Activated T-cell treated with anti-CD3 and anti-CD28 coated beads, Interleukin-2, amount 50 U/mL, for 4 hours (primary cell): ENCODE results near the gene GIPC1. TPM values are rescaled to one million over a fixed set of nuclear protein-coding genes. Genes with fewer than 3 reads are reported as not detected.

Experiments
- ATAC-seq, 2 donors: fragments of 200-7000 bp; cut with Tn5 transposase; one replicate each; pipeline ENCODE4 v1.10.0; 2021
- DNase-seq: peaks from one replicate; pipeline ENCODE4 v3.0.0-alpha.2; 2020
- H3K27me3 Mint-ChIP-seq: one replicate; pipeline ENCODE4 v1.8.0; 2021; ENCODE audit warnings: low read depth, mixed read lengths
- H3K36me3 Mint-ChIP-seq: one replicate; pipeline ENCODE4 v1.8.0; 2022; ENCODE audit warnings: mixed read lengths; ENCODE audit not compliant: insufficient read depth
- H3K4me1 Mint-ChIP-seq: one replicate; pipeline ENCODE4 v1.8.0; 2021; ENCODE audit warnings: low read depth, mixed read lengths
- H3K4me3 Mint-ChIP-seq: one replicate; pipeline ENCODE4 v1.8.0; 2021; ENCODE audit warnings: mild to moderate bottlenecking, moderate library complexity, mixed read lengths
- H3K9me3 Mint-ChIP-seq: one replicate; pipeline ENCODE4 v1.8.0; 2021; ENCODE audit warnings: mixed read lengths
- total RNA-seq, 3 donors: library from RNA; stranded (reverse); gene quantifications; one replicate each; pipeline ENCODE4 v1.2.1, GENCODE V29; 2021

The GIPC1 gene
- total RNA-seq, 3 donors from 2014 or later = 42.5 to 49.8 (median 44.3) TPM

DNA sequence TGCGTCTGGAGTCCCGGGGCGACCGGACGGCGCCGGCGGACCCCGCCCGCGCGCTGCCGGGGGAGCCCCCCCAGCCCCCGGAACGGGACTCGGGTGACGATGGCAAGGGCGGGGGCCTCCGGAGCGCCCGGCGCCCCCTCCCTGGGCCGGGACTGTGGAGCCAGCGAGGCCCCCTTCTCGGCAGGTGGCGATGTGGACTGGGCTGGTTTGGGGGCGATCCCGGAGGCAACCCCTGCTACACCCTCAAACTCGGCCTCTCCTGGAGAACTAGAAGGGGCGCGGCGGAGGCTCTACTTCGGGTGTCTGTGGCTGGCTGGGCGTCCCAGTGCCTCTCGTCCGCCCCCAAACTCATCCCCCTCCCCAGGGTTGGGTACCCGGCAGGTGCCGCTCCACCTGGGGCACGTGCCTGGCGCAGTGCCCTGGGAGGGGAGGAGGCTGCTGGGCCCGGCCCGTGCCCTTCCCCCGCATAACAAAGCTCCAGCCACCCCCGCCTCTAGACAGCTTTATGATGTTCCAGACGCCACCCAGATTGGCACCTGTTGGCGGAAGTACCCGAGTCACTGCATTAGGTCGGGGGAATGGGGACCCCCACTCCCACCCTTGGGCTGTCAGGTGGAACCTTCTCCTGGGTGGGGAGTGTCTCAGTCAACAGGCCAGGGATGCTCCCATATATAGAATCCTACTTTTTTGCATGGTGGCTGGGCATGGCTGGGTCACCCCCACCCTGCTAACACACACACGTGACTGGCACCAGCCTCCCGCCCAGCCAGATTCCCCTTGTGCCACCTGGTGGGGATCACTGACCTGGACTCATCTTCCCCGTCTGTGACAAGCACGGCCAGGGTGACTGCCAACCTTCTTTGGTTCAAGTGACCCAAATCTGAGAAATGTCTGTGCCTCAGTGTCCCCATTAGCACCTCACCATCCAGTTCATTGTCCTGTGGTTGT, 62.1 kb downstream of the GIPC1 start:
- Mint-ChIP-seq H3K36me3 (no peaks in the 10 kb centered on the region), H3K4me1 (peaks cover 37% of the 10 kb centered on the region), H3K4me3 (peak overlapping the region; percentile 81), H3K9me3 (no peaks in the 10 kb centered on the region), H3K27me3 (no peaks in the 10 kb centered on the region)
- ATAC-seq = peak; percentile 46 to 49
- DNase-seq = peak; percentile 63

DNA sequence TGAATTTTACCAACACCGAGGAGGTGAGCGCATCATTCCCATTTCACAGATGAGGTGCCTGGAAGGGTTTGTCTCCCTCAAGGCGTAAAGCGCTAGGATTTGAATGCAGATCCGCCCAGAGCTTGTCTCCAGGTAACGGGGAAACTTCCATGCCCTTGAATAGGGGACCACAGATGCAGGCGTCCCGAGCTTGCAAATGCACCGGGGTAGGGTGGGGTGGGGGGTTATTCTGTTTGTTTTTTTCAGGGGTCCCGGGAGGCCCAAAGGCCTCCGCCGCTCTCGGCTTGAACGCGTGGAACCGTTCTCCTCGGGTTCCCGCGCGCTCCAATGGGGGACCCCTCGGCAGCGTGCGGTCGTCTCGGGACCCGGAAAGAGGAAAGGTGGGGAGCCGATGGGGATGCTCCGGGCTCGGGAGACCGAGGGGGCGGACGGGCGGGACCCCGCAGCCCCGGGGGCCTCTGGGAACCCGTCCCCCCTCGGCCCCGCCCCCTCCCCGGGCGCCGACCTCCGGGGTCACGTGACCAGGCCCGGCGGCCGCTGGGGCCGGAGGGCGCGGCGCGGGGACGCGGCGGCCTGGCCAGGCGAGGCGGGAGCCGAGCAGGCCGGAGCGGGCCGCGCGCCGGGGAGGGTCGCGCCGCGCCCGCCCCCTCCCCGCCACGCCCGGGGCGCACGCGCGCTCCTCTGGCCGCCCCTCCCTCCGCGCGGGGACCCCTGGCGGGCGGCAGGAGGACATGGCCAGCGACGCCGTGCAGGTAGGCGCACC, 63.0 kb downstream of the GIPC1 start, which contains the start of gene PKN1:
Gene PKN1, plus strand, starts transcription at position 516 of the 763 bp plus-strand sequence. Its CDS starts 216 bp downstream, at position 732.
- H3K4me3 Mint-ChIP-seq = peak within 1 kb of the TSS; percentile 82
- H3K27me3 Mint-ChIP-seq = no peaks in the 10 kb centered on the region
- peak; percentile 43 for DNase-seq
- H3K4me1 Mint-ChIP-seq = peaks cover 30% of the 10 kb centered on the region
- peak; percentile 51 to 53 for ATAC-seq
- H3K9me3 Mint-ChIP-seq = no peaks in the 10 kb centered on the region
- no peaks in the 10 kb centered on the region for H3K36me3 Mint-ChIP-seq

DNA sequence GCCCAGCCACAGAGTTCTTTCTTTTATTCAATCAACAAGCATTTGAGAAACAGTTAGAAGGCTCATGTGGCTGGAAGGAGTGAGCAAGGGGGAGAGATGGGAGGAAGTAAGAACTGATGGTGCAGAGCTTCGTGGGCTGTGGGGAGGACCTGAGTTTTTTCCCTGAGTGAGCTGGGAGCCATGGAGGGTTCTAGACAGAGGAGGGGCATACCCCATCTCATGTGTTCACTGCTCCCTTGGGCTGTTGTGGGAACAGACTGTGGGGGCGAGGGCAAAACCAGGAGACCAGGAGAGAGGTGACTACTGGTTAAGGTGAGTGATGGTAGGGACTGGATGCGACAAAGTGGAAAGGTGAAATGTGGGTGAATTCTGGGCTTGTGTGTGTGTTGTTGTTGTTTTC, 65.2 kb downstream of the GIPC1 start:
- Mint-ChIP-seq H3K4me1 (peaks cover 27% of the 10 kb centered on the region), H3K27me3 (no peaks in the 10 kb centered on the region), H3K36me3 (no peaks in the 10 kb centered on the region), H3K9me3 (no peaks in the 10 kb centered on the region), H3K4me3 (peak overlapping the region; percentile 20)
- ATAC-seq (no peak), DNase-seq (no peak)

DNA sequence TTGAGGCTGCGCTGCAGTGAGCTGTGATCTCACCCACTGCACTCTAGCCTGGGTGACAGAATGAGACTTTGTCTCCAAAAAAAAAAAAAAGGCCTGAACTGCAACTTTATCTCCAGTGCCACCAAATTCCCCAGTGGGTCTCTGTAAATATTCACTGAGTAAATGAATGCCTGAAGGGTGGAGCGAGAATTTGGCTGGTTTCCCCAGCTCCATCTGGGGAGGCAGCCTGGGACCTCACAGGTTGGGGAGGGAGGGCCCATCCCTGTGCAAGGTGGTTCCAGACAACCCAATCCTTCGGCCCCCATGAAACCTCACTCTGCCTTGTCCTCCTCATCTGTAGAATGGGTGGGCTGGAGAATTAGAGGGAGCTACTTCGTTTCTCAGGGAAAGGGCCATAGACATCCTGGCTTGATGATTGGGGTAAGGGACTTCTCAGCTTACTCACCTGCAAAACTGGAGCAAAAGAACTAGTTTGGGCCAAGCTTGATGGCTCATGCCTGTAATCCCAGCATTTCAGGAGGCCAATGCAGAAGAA, 67.0 kb downstream of the GIPC1 start:
- peaks cover 13% of the 10 kb centered on the region for H3K4me1 Mint-ChIP-seq
- DNase-seq (no peak), ATAC-seq (no peak)
- no peaks in the 10 kb centered on the region for H3K27me3 Mint-ChIP-seq
- H3K9me3 Mint-ChIP-seq = no peaks in the 10 kb centered on the region
- no peak overlapping the region for H3K4me3 Mint-ChIP-seq
- no peaks in the 10 kb centered on the region for H3K36me3 Mint-ChIP-seq

Other genes with a start within 250 kb of the GIPC1 start
- gene ADGRE5, start 114.7 kb downstream of the GIPC1 start, total RNA-seq = 100 to 1,000 TPM; 217 to 280 (median 218) TPM
- gene DDX39A, start 76.8 kb downstream of the GIPC1 start, total RNA-seq = 100 to 1,000 TPM; 538 to 557 (median 548) TPM
- gene PKN1, start 62.8 kb downstream of the GIPC1 start, total RNA-seq = 100 to 1,000 TPM; 171 to 213 (median 197) TPM
- gene PTGER1, start 20.8 kb downstream of the GIPC1 start, total RNA-seq = under 1 TPM in 1 of 3 donors, not detected in 2; 0.19 TPM
- gene DNAJB1, start 22.3 kb upstream of the GIPC1 start, total RNA-seq = 100 to 1,000 TPM; 119 to 128 (median 120) TPM
- 10 to 100 TPM; 92.5 to 96.3 (median 94.6) TPM for gene TECR, start 33.5 kb upstream of the GIPC1 start, total RNA-seq
- gene NDUFB7, start 75.9 kb upstream of the GIPC1 start, total RNA-seq = 100 to 1,000 TPM; 161 to 213 (median 175) TPM
- 1 to 10 TPM in 2 of 3 donors, under 1 TPM in 1; 0.95 to 2.3 (median 1.3) TPM for gene CLEC17A, start 87.0 kb upstream of the GIPC1 start, total RNA-seq
- gene ADGRE3, start 178.7 kb upstream of the GIPC1 start, total RNA-seq = not detected
- gene ZNF333, start 193.9 kb upstream of the GIPC1 start, total RNA-seq = 10 to 100 TPM in 1 of 3 donors, 1 to 10 TPM in 2; 7.1 to 13.9 (median 7.7) TPM